HepG2 (cell line): ENCODE measurements around the gene UBL5. TPM values are rescaled to one million over a fixed set of nuclear protein-coding genes. Genes with fewer than 3 reads are reported as not detected.

Experiments used
- BRCA1 ChIP-seq: sonication (generic); formaldehyde crosslinking; IDR thresholded peaks from 2 replicates; pipeline ENCODE4 v1.4.0; 2020; ENCODE audit warnings: missing genetic modification reagents
- DRAP1 ChIP-seq: IDR thresholded peaks from 2 replicates; pipeline ENCODE4 v1.6.1; 2016; ENCODE audit warnings: missing genetic modification reagents, missing compliant biosample characterization
- ESRRA ChIP-seq: sonication (generic); formaldehyde crosslinking; IDR thresholded peaks from 2 replicates; pipeline ENCODE4 v1.5.1; 2020; ENCODE audit warnings: mild to moderate bottlenecking, low read depth, missing genetic modification reagents
- MIER3 ChIP-seq: IDR thresholded peaks from 2 replicates; pipeline ENCODE4 v1.6.1; 2016; ENCODE audit warnings: missing compliant biosample characterization, borderline replicate concordance
- NFE2L2 ChIP-seq: fragments of 150-350 bp; IDR thresholded peaks from 2 replicates; pipeline ENCODE4 v1.6.1; 2014; ENCODE audit warnings: low read length
- PHF20 ChIP-seq: sonication (generic); formaldehyde crosslinking; IDR thresholded peaks from 2 replicates; pipeline ENCODE4 v1.5.0; 2020; ENCODE audit warnings: mild to moderate bottlenecking, missing genetic modification reagents
- THAP11 ChIP-seq: IDR thresholded peaks from 2 replicates; pipeline ENCODE4 v1.6.1; 2016; ENCODE audit warnings: missing biosample characterization, missing genetic modification reagents
- ZBTB40 ChIP-seq, 2 experiments: fragments of 450-650 bp in 1 of 2; sonication (generic) in 1 of 2; formaldehyde crosslinking in 1 of 2; IDR thresholded peaks; 2 replicates each; pipeline versions ENCODE4 v1.6.1 to v1.8.0; 2016 to 2022; ENCODE audit warnings: antibody characterized with exemption in 1 of 2, mild to moderate bottlenecking in 1 of 2, missing genetic modification reagents in 1 of 2
- ZNF260 ChIP-seq: sonication (generic); formaldehyde crosslinking; IDR thresholded peaks from 2 replicates; pipeline ENCODE4 v1.4.0; 2020; ENCODE audit warnings: missing genetic modification reagents, low read depth, mild to moderate bottlenecking, borderline replicate concordance
- ZNF335 ChIP-seq: sonication (generic); formaldehyde crosslinking; IDR thresholded peaks from 2 replicates; pipeline ENCODE4 v1.4.0; 2020; ENCODE audit warnings: missing genetic modification reagents
- ZNF737 ChIP-seq: sonication (generic); formaldehyde crosslinking; IDR thresholded peaks from 2 replicates; pipeline ENCODE4 v1.5.0; 2020; ENCODE audit warnings: missing genetic modification reagents, mild to moderate bottlenecking, borderline replicate concordance
- ZSCAN31 ChIP-seq: sonication (generic); formaldehyde crosslinking; IDR thresholded peaks from 2 replicates; pipeline ENCODE4 v1.5.0; 2020; ENCODE audit warnings: low read depth, mild to moderate bottlenecking, missing genetic modification reagents
- polyA plus RNA-seq, 8 experiments: library from polyadenylated mRNA; depleted of rRNA in 3 of 8; stranded (reverse) in 7 of 8; unstranded in 1 of 8; fragments of >200 nt; fragmentation: Illumina TruSeq in 4 of 8; extraction: Trizol in 4 of 8; gene quantifications; 2 replicates each; pipeline versions ENCODE4 v1.2.1 to v1.2.3, GENCODE V29; 2011 to 2016; ENCODE audit warnings: low read depth in 4 of 8, missing spikeins in 1 of 8, mixed read lengths in 1 of 8; ENCODE audit not compliant: insufficient read depth in 1 of 8
- total RNA-seq, 5 experiments: library from RNA; depleted of rRNA; stranded (reverse); fragments of >200 nt; fragmentation: Illumina TruSeq; extraction: Trizol; gene quantifications; 2 replicates each; pipeline ENCODE4 v1.2.3, GENCODE V29; 2016; ENCODE audit warnings: low read depth in 1 of 5
- TF ChIP-seq, protein P1 (sequence below): sonication (generic); formaldehyde crosslinking; IDR thresholded peaks from 2 replicates; pipeline ENCODE4 v1.4.0; 2020; ENCODE audit warnings: mild to moderate bottlenecking, missing genetic modification reagents
- TF ChIP-seq, protein P2 (sequence below): sonication (generic); formaldehyde crosslinking; IDR thresholded peaks from 2 replicates; pipeline ENCODE4 v1.8.1; 2023; ENCODE audit warnings: mild to moderate bottlenecking, missing genetic modification reagents

UBL5 gene
- total and polyA plus RNA-seq, 2 of the 13 experiments (the other 11 are each of a cell fraction or from before 2014, with no cell fraction given), result 373 to 487 TPM

GRCh38 chr19:9785367-9786331 lies 42.1 kb upstream of the UBL5 start (continued):
- TF ChIP-seq BRCA1, result no peak
- TF ChIP-seq, protein P1, sequence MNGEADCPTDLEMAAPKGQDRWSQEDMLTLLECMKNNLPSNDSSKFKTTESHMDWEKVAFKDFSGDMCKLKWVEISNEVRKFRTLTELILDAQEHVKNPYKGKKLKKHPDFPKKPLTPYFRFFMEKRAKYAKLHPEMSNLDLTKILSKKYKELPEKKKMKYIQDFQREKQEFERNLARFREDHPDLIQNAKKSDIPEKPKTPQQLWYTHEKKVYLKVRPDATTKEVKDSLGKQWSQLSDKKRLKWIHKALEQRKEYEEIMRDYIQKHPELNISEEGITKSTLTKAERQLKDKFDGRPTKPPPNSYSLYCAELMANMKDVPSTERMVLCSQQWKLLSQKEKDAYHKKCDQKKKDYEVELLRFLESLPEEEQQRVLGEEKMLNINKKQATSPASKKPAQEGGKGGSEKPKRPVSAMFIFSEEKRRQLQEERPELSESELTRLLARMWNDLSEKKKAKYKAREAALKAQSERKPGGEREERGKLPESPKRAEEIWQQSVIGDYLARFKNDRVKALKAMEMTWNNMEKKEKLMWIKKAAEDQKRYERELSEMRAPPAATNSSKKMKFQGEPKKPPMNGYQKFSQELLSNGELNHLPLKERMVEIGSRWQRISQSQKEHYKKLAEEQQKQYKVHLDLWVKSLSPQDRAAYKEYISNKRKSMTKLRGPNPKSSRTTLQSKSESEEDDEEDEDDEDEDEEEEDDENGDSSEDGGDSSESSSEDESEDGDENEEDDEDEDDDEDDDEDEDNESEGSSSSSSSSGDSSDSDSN, result no peak; the same call in 1 of the 2 replicates
- no peak for TF ChIP-seq DRAP1 (CRISPR knock-in tag)
- TF ChIP-seq, protein P2, sequence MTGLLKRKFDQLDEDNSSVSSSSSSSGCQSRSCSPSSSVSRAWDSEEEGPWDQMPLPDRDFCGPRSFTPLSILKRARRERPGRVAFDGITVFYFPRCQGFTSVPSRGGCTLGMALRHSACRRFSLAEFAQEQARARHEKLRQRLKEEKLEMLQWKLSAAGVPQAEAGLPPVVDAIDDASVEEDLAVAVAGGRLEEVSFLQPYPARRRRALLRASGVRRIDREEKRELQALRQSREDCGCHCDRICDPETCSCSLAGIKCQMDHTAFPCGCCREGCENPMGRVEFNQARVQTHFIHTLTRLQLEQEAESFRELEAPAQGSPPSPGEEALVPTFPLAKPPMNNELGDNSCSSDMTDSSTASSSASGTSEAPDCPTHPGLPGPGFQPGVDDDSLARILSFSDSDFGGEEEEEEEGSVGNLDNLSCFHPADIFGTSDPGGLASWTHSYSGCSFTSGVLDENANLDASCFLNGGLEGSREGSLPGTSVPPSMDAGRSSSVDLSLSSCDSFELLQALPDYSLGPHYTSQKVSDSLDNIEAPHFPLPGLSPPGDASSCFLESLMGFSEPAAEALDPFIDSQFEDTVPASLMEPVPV (CRISPR knock-in tag), result peak; percentile 56; the same call in 1 of the 2 replicates
- peak; percentile 36 for TF ChIP-seq PHF20 (CRISPR knock-in tag)
- TF ChIP-seq ZSCAN31 (CRISPR knock-in tag), result 0 out of 2 replicates have a peak, but pooled peaks have one; percentile 61
- no peak for TF ChIP-seq ZNF335 (CRISPR knock-in tag)
- no peak for TF ChIP-seq NFE2L2
- TF ChIP-seq ZNF737 (CRISPR knock-in tag), result no peak
- peak; percentile 54; the same call in 1 of the 2 replicates for TF ChIP-seq THAP11
- no peak for TF ChIP-seq ZNF260
- TF ChIP-seq MIER3 (CRISPR knock-in tag), result no peak
- TF ChIP-seq ZBTB40 (IDR thresholded peaks at IDR 0.05), result no peak
- TF ChIP-seq ZBTB40 (CRISPR knock-in tag; IDR thresholded peaks at IDR 0.05), result 0 out of 2 replicates have a peak, but pooled peaks have one; percentile 21
- 0 out of 2 replicates have a peak, but pooled peaks have one; percentile 26 for TF ChIP-seq ESRRA (CRISPR knock-in tag)
